ENCODE measurements around the gene ANKRD45.

- TF ChIP-seq CTCF (IDR thresholded peaks at IDR 0.05), result no peak
- TF ChIP-seq JUNB (IDR thresholded peaks at IDR 0.05), result no peak
- no peak for TF ChIP-seq EP300 (IDR thresholded peaks at IDR 0.05)
- TF ChIP-seq JUN (IDR thresholded peaks at IDR 0.05), result no peak
- no peak for TF ChIP-seq RFX5 (IDR thresholded peaks at IDR 0.05)
- TF ChIP-seq RAD21 (conservative IDR thresholded peaks at IDR 0.05 in 1 of 2, IDR thresholded peaks at IDR 0.05 in 1 of 2), result no peak
- no peak for TF ChIP-seq FOXS1 (CRISPR knock-in tag; IDR thresholded peaks at IDR 0.05)
- no peak for TF ChIP-seq POLR2A (IDR thresholded peaks at IDR 0.05; ENCODE audit: low read length)
- TF ChIP-seq ZFP36 (IDR thresholded peaks at IDR 0.05; ENCODE audit: borderline replicate concordance, partially characterized antibody), result no peak
- TF ChIP-seq PHF8 (IDR thresholded peaks at IDR 0.05; ENCODE audit: borderline replicate concordance, low read depth), result no peak
These were observed 8.4 kb downstream of the ANKRD45 start for GRCh38 chr1:173661271-173661670.
